Neuron (in vitro differentiated cells): ENCODE measurements around the gene BMP5.

ENCODE experiments used
- H2AFZ ChIP-seq: one replicate; pipeline ENCODE4 v1.6.1; 2013; ENCODE audit warnings: low read depth, mild to moderate bottlenecking, inconsistent platforms, low read length, moderate library complexity
- H3K27me3 ChIP-seq: one replicate; pipeline ENCODE4 v1.6.1; 2013; ENCODE audit warnings: low read length; ENCODE audit not compliant: insufficient read depth
- H3K36me3 ChIP-seq: one replicate; pipeline ENCODE4 v1.6.1; 2013; ENCODE audit warnings: low read length; ENCODE audit not compliant: insufficient read depth
- H3K4me1 ChIP-seq: one replicate; pipeline ENCODE4 v1.6.1; 2013; ENCODE audit warnings: low read length; ENCODE audit not compliant: insufficient read depth
- H3K4me3 ChIP-seq: 2 replicates; pipeline ENCODE4 v1.5.1; 2013; ENCODE audit warnings: mild to moderate bottlenecking, low read length, moderate library complexity
- H3K9me3 ChIP-seq: one replicate; pipeline ENCODE4 v1.6.1; 2013; ENCODE audit warnings: low read length

The BMP5 gene

GRCh38 chr6:55895972-55896730 lies 20.8 kb upstream of the BMP5 start:
- no peaks in the 10 kb centered on the region for H3K36me3 ChIP-seq
- no peaks in the 10 kb centered on the region for H3K9me3 ChIP-seq
- H3K4me1 ChIP-seq, result no peaks in the 10 kb centered on the region
- no peaks in the 10 kb centered on the region for H3K27me3 ChIP-seq
- H3K4me3 ChIP-seq, result no peak overlapping the region
- no peak overlapping the region for H2AFZ ChIP-seq

GRCh38 chr6:55892749-55893357 lies 17.5 kb upstream of the BMP5 start:
- Histone ChIP-seq H3K4me3 (no peak overlapping the region), H3K9me3 (peaks cover 3% of the 10 kb centered on the region), H2AFZ (no peak overlapping the region), H3K36me3 (no peaks in the 10 kb centered on the region), H3K4me1 (no peaks in the 10 kb centered on the region), H3K27me3 (no peaks in the 10 kb centered on the region)

- Histone ChIP-seq H3K4me3 (no peak overlapping the region), H3K36me3 (no peaks in the 10 kb centered on the region), H3K4me1 (peaks cover 6% of the 10 kb centered on the region), H3K9me3 (peaks cover 3% of the 10 kb centered on the region), H3K27me3 (no peaks in the 10 kb centered on the region), H2AFZ (no peak overlapping the region)
These were observed 13.5 kb upstream of the BMP5 start for GRCh38 chr6:55888917-55889316.

GRCh38 chr6:55886185-55886836 lies 10.9 kb upstream of the BMP5 start:
- Histone ChIP-seq H3K9me3 (peaks cover 3% of the 10 kb centered on the region), H3K4me3 (no peak overlapping the region), H2AFZ (no peak overlapping the region), H3K27me3 (no peaks in the 10 kb centered on the region), H3K4me1 (peaks cover 6% of the 10 kb centered on the region), H3K36me3 (no peaks in the 10 kb centered on the region)

GRCh38 chr6:55882718-55883569 lies 7.6 kb upstream of the BMP5 start:
- no peak overlapping the region for H3K4me3 ChIP-seq

GRCh38 chr6:55877283-55877682 lies 1.9 kb upstream of the BMP5 start:
- H3K27me3 ChIP-seq, result no peaks in the 10 kb centered on the region
- peaks cover 12% of the 10 kb centered on the region for H3K4me1 ChIP-seq
- H2AFZ ChIP-seq, result no peak overlapping the region
- no peaks in the 10 kb centered on the region for H3K9me3 ChIP-seq
- no peak overlapping the region for H3K4me3 ChIP-seq
- no peaks in the 10 kb centered on the region for H3K36me3 ChIP-seq

More at GRCh38 chr6:55882718-55883569, 7.6 kb upstream of the BMP5 start:
- H3K27me3 ChIP-seq, result no peaks in the 10 kb centered on the region
- peaks cover 6% of the 10 kb centered on the region for H3K4me1 ChIP-seq
- no peaks in the 10 kb centered on the region for H3K36me3 ChIP-seq
- H3K9me3 ChIP-seq, result no peaks in the 10 kb centered on the region
- no peak overlapping the region for H2AFZ ChIP-seq

GRCh38 chr6:55874316-55874715 lies 1.1 kb downstream of the BMP5 start:
- Histone ChIP-seq H3K27me3 (no peaks in the 10 kb centered on the region), H3K9me3 (no peaks in the 10 kb centered on the region), H3K4me3 (peak overlapping the region; percentile 70), H2AFZ (no peak overlapping the region), H3K36me3 (no peaks in the 10 kb centered on the region), H3K4me1 (peaks cover 27% of the 10 kb centered on the region)

- H3K27me3 ChIP-seq, result no peaks in the 10 kb centered on the region
- H2AFZ ChIP-seq, result no peak overlapping the region
- no peaks in the 10 kb centered on the region for H3K9me3 ChIP-seq
- H3K36me3 ChIP-seq, result no peaks in the 10 kb centered on the region
- peak overlapping the region; percentile 70 for H3K4me3 ChIP-seq
- peaks cover 36% of the 10 kb centered on the region for H3K4me1 ChIP-seq
These were observed 2.5 kb downstream of the BMP5 start for GRCh38 chr6:55872866-55873265.

GRCh38 chr6:55870181-55870813 lies 5.1 kb downstream of the BMP5 start:
- Histone ChIP-seq H2AFZ (no peak overlapping the region), H3K4me1 (peaks cover 27% of the 10 kb centered on the region), H3K36me3 (no peaks in the 10 kb centered on the region), H3K4me3 (peak overlapping the region; percentile 70), H3K27me3 (no peaks in the 10 kb centered on the region), H3K9me3 (no peaks in the 10 kb centered on the region)

- H3K4me1 ChIP-seq, result peaks cover 24% of the 10 kb centered on the region
- H2AFZ ChIP-seq, result no peak overlapping the region
- H3K36me3 ChIP-seq, result no peaks in the 10 kb centered on the region
- H3K27me3 ChIP-seq, result no peaks in the 10 kb centered on the region
- H3K4me3 ChIP-seq, result peak overlapping the region; percentile 70
- H3K9me3 ChIP-seq, result no peaks in the 10 kb centered on the region
These were observed 5.7 kb downstream of the BMP5 start for GRCh38 chr6:55869674-55870073.

GRCh38 chr6:55868771-55869479 lies 6.5 kb downstream of the BMP5 start:
- H3K36me3 ChIP-seq, result no peaks in the 10 kb centered on the region
- H2AFZ ChIP-seq, result peak overlapping the region; percentile 2
- H3K4me3 ChIP-seq, result peak overlapping the region; percentile 10
- H3K4me1 ChIP-seq, result peaks cover 24% of the 10 kb centered on the region
- no peaks in the 10 kb centered on the region for H3K9me3 ChIP-seq
- H3K27me3 ChIP-seq, result no peaks in the 10 kb centered on the region

- Histone ChIP-seq H3K36me3 (no peaks in the 10 kb centered on the region), H3K9me3 (peaks cover 3% of the 10 kb centered on the region), H3K4me3 (no peak overlapping the region), H3K27me3 (no peaks in the 10 kb centered on the region), H3K4me1 (peaks cover 24% of the 10 kb centered on the region), H2AFZ (no peak overlapping the region)
These were observed 7.2 kb downstream of the BMP5 start for GRCh38 chr6:55868176-55868575.
